HG03095 (cell line): ENCODE data around the gene DCAF7.

ENCODE experiments used
- ATAC-seq: cut with Tn5 transposase; IDR thresholded peaks from one replicate; pipeline ENCODE4 v1.9.1; 2021; ENCODE audit warnings: moderate library complexity; ENCODE audit not compliant: unreplicated experiment

The DCAF7 gene

DNA sequence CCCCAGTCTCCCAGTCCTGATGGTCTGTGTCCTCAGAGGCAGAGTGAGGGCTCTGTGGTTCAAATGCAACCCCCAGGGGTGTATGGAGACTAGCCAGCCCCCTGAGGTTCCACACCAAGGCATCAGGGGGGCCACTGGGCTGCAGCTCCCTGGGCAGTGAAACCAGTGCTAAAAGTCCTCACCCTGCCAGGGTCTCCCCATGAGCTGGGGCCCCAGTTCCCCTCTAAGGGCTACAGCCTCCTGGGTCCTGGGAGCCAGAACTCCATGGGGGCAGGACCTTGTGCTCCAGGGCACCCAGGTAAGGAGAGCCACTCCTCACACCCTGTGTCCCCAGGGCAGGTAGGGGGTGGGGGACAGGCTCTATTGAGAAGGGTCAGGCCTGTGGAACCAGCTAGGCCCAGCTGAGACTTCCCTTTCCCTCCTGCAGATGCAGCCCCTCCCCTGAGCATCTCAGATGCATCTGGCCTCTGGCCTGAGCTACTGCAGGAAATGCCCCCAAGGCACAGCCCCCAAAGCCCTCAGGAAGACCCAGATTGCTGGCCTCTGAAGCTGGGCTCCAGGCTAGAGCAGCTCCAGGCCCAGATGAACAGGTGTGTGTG is 6.4 kb upstream of the DCAF7 start:
- no peak for ATAC-seq

DNA sequence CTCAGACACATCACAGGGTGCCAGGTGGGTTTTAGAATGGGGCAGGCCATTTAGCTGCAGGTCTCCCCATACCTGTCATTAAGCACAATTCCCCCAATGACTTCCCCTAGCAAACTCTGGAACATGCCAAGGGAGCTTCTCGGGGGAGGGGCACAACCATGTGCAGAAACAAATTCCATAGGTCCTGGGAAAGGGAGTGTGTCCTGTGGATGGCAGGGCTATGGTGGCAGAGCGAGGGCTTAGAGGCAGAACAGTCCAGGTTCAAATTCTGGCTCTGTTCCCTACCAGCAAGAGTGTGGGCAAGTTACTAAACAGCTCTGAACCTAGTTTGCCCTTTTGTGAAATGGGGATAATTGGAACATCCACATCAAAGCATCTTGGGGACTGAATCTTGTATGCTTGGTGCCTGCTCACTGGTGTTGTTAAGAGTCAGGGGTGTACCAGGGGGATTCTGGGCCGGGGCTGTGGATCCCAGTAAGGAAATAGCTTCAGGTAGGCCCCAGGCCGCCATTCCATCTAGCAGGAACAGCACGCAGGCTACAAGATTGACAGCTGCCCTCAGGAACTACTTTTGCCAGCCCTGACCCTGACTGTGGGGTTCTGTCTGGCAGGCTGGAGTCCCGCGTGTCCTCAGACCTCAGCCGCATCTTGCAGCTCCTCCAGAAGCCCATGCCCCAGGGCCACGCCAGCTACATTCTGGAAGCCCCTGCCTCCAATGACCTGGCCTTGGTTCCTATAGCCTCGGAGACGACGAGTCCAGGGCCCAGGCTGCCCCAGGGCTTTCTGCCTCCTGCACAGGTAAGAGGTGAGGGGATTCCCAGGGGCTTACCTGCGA is 5.6 kb upstream of the DCAF7 start:
- no peak for ATAC-seq

DNA sequence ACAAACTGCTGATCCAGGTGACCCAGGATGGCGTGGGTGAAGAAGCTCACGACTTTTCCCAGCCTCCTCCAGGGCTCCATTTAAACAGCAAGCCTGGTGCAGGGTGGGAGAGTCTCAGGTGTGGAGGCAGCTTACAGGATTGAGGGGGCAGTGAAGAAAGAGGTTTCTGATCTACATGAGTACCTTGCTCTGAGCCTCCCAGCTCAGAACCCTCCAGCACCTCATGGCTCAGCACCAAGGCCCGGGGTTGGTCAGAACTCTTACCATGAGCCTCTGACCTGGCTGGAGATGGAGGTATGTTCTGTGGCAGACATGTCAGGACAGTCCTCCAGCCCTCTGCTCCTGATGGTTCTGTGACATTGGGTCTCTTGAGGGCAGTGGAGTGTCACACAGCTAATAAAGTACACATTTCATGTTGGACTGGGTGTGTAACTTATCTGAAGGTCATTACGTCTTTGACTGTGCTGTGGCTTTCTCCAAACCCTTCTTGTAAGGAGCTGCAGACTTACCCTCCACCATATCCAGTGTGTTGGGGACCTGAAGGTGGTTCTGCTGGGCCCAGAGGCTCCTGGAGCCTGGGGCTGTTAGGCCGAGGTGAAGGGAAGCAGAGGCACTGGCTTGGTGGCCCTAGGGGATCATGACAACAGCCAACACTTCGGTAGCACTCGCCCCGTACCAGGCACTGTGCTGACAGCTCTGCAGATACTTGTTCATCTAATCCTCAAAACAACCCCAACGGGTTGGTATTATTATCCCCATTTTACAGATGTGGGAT is 3.8 kb upstream of the DCAF7 start:
- no peak for ATAC-seq

DNA sequence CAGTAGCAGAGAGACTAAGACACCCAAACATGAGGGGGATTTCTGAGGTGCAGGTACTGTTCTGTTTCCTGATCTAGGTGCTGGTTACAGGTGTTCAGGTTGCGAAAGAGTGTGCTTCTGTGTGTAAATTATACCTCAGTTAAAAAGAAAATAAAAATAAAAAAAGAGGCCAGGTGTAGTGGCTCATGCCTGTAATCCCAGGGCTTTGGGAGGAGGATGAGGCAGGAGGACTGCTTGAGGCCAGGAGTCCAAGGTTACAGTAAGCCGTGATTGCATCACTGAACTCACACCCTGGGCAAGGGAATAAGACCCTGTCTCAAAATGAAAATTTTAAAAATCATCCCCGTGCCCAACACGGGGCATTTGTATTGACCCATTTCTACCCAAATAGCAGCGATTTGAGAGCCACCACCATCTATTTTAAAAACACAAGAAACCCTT is 3.2 kb upstream of the DCAF7 start:
- no peak for ATAC-seq

DNA sequence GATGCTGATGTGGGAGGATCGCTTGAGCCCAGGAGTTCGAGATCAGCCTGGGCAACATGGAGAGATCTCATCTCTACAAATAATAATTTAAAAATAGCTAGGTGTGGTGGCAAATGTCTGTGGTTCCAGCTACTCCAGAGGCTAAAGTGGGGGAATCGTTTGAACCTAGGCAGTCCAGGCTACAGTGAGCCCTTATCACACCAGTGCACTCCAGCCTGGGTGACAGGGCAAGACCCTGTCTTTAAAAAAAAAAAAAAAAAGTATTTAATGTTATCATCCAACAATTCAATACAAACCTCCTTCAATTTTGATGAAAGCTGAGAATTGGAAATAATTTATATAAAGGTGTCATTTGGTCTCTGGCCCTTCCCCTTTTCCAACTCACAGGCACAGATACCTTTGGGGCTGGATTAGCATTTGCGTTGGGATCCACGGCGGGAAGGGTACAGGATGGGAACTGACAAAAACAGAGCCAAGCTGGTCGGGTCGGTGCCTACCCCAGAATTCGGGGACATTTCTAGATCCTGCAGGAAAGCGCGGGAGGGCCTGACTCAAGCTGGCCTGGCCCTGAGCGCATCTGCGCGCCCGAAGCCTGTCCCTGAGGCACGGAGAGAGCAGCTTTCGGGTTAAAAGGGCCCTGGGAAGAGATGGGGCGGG is 860 bp upstream of the DCAF7 start:
- ATAC-seq: peak; percentile 7

DNA sequence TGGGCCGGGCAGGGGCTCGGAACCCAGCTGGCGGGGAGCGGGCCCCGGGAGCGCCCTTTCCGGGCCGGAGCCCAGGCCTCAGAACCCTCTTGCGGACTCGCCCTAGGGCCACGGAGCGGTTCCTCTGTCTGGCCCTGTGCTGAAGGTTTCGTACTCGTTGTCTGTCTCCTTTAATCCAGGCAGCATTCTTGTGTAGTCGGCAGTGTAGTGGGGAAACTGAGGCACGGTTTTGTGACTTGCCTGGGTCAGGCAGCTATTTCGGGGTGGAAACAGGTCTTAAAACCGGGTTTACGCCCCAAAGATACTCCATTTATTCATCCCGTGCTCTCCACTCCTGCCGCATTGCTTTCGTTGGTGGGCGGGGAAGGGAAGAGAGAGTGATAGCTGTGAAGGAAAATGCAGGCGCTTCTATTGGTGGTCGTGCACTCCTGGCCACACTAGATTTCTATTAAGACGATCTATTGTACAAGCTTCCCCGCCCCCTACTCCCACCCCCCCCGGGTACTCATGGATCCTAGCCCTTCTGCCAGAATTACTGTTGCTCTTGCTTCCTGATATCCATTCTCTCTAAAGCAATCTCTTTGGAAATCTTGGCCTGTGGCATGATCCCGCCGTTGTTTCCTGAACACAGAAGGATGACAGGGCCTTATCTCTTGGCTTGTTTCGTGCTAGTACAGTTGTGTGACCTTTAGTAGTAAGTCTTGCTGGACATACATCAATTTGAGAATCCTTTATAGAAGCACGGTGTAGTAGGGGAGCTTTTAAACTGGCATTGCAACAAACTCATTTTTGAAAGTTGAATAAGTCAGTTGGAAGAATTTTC is 751 bp downstream of the DCAF7 start:
- no peak for ATAC-seq

DNA sequence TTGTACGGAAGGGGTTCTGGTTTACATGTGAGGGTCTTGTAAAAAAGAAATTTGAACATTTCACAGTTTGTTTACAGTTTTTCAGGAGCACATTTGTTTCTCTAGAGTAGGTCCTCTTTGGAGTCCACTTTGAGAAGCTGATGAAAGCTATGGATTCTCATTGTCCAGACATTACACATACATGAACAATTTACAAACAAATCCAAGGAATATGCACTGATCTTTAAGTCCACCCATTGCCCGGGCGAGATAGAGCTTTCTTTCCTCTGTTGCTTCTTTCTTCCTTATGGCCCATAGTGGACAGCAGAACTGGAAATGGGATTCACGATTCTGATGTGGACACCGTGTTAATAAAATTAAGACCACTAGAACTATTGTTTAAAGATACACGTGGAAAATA is 1.9 kb downstream of the DCAF7 start:
- no peak for ATAC-seq

DNA sequence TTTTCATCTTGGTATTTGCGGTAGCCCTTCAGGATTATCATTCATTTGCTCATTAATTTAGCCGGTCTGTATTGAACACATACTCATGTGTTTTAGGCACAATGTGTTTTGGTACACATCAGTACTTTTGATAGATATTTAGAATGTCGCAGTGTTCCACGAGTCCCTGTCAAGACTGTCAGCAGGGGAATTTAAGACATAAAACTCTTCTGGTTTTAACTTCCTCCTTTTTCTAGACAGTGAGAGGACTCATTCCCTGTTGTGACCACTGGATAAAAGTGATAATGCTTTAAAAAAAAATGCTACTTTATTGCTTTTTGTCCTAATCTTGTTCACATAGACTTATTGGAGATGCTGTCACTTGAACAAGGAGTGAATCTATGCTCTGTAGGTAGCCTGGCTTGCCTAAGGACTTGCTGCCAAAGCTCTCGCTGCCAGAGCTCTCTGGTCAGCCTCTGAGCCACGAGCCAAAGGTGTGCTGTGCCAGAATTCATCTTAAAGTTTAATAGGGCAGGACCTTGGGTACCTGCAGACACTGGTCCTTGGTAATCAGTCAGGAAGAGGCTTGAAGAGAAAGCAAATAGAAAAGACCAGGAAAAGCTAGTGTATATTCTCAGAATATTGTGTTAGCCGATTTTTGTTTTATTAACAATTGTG is 5.4 kb downstream of the DCAF7 start:
- no peak for ATAC-seq

DNA sequence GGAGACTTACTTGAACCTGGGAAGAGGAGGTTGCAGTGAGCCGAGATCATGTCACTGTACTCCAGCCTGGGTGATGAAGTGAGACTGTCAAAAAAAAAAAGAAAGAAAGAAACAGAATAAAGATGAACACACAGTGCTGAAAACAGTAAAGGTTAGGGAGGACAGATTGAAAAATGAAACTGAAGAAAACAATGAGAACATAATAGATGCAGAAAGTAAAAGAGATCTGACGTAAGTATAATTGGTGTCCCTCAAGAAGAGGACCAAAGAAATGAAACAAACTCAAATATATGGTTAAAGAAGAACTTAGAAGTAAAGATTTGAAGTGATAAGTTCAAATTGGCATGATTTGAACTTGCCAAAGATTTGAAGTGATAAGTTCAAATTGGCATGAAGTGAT is 7.1 kb downstream of the DCAF7 start:
- no peak for ATAC-seq

DNA sequence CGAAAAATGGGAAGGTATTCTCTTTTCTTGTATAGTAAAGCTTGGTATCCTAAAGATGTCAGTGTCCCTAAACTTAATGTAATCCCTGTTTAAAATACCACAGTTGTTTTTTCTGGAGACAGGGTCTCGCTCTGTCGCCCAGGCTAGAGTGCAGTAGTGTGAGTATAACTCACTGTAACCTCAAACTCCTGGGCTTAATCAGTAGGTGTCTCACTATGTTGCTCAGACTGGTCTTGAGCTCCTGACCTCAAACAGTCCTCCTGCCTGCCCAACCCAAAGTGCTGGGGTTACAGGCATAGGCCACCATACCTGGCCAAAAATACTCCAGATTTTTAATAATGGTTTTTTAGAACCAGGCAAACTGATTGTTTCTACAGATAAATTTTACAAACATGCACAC is 8.2 kb downstream of the DCAF7 start:
- ATAC-seq: no peak

DNA sequence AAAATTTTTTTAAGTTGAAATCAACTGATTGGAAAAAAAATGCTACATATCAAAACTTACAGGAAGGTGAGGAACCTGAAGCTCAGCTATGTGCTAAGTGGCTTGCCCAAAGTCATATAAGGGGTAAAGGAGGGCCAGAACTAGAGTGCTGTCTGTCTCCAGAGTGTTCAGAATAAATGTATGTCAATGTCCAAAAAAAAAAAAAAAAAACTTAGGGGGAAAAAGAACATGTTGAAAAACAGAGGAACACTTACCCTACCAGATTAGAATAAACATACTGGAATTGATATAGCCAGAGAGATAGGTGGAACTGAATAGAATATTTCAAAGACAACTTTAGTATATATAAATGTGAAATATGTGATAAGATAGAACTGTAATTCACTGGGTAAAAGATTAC is 11.5 kb downstream of the DCAF7 start:
- no peak for ATAC-seq

DNA sequence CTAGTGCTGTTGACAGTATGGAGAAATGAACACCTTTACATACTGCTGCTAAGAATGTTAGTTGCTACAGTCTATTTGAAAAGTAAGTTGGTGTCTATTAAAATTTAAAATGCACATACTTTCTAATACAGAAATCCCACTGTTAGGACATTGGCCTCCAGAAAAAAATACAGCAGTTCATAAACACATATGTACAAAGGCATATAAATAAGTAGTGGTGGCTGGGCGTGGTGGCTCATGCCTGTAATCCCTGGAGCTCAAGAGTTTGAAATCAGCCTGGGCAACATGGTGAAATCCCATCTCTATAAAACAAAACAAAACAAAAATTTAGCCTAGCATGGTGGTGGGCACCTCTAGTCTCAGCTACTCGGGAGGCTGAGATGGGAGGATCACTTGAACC is 13.1 kb downstream of the DCAF7 start:
- no peak for ATAC-seq

DNA sequence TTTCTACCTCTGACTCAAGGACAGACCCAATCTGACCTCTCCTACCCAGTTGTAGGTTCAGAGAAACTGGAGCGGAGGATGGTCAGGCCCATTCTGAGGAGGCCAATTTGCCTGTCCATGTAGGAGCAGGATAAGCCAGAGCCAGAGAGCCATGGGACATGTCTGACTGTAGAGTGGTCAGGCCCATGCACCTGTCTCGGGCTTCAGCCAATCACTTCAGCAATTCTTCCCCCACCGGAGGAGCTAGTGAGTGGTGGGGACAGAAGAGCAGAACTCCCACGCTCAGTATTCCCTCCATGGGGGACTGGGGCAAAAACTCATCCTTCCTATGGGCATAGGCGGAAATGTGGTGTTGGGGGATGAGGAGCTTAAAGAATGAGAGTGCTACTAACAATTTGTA is 14.3 kb downstream of the DCAF7 start:
- no peak for ATAC-seq

DNA sequence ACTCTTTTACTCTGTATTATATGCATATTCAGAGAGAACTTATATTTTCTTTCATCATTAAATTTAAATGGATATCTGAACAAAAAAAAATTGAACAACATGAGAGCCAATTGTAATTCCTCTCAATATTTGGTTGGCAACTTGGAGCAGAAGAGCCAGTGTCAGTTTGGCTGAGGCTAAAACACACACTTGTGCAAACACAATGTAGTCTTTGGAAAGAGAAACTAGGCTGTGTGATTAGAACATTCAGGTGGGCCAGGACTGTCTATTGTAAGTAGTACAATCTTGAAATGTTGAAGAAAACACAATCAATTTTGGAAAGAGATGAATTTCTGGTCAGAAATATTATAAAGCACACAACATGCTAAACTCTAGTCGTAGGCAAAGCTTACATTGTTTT is 17.0 kb downstream of the DCAF7 start:
- no peak for ATAC-seq

DNA sequence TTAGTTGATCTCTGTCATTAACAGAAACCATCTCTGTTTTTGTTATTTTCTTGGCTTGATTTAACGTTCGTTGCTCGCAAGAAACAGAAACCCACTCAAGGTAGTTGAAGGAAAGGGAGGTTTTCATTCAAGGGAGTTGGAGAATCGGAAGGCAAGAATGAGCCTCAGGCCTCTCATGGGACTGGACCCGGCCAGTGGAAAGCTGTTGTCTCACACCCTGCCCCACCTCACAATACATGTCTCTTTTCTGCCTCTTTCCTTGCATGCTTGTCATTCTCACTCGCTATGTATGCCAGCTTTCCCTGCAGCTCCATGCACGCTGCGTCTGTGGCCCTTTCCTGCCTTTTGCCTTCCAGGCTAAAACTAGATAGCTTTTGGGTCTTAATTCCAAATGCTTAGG is 18.3 kb downstream of the DCAF7 start:
- no peak for ATAC-seq

DNA sequence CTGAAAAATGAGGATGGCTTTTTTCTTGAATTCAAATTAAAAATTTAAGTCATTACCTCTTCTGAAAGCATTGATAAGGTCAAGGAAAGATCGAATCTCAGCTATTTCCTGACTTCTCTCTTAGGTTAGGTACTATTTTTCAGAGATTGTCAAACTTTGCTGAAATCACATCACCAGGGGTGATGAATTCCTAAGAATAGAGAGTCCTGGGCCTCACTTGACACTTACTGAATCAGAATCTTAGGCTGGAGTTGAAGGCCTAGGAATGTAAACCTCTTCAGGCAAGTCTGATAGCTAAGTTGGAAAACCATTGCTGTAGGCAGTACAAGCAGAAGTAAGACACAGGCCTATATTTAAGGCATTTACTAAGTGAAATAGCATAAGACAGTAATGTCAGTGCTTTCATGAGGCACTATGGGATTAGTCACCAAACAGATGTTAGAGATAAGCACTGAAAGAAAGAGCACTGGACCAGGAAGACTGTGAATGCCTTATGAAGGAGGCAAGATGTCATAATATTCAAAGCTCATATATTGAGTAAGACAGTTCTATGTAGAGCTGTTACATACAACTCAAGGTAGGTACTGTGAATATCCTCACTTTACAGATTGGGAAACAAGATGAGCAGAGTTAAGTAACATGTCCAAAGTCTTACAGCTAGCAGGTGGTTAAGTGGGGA is 21.5 kb downstream of the DCAF7 start:
- ATAC-seq: no peak

DNA sequence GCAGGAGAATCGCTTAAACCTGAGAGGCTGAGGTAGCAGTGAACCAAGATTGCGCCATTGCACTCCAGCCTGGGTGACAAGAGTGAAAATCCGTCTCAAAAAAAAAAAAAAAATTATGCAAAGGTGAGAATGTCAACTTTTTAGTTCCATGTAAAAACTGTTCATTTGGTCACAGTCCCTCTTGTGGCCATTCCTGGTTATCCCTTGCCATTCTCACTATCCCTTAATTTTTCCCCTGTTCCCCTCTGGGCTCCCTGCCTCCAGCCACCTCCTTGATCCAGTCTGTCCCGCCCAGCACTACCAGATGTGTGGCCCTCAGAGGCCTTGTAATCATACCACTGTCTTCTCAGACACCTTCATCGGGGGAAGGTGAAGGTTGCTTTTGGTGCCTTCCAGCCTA is 23.4 kb downstream of the DCAF7 start:
- ATAC-seq: no peak

DNA sequence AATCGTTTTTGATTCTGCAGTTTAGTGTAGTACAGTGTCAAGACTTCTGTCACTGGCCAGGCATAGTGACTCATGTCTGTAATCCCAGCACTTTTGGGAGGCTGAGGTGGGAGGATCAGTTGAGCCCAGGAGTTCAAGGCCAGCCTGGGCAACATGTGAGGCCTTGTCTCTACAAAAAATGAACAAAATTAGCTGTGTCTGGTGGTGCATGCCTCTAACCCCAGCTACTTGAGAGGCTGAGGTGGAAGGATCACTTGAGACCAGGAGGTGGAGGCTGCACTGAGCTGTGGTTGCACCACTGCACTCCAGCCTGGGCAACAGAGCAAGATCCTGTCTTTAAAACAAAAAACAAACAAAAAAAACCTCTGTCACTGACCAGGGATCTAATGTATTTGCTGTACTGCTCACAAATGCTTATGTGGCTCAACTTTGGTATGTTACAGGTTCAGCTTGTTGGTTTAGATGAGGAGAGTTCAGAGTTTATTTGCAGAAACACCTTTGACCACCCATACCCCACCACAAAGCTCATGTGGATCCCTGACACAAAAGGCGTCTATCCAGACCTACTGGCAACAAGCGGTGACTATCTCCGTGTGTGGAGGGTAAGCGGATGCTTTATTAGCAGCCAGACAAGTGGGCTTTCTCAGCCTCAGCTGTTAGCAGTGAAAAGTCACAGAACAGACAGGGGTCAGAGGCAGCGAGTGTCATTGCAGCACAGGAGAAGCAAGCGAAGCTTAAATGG is 27.9 kb downstream of the DCAF7 start:
- ATAC-seq: no peak

DNA sequence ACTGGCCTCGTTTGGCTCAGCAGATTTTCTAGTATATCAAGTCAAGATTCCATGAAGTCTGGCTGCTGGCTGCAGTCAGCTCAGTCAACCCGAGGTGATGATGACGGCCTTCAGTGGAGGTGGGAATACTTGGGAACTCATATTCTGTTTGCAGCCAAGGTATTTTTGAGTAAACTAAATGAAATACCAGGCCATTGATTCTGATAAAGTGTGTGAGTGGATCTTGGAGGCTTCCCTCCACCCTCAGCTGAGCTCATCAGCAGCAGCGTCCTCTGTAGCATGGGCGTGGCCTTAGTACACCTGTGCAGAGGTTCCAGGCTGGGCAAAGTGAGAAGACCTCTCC is 28.5 kb downstream of the DCAF7 start:
- no peak for ATAC-seq
